ENCODE data around the gene PAK4. TPM values are rescaled to one million over a fixed set of nuclear protein-coding genes. Genes with fewer than 3 reads are reported as not detected.

The PAK4 gene
- total RNA-seq, 4 donors from 2014 or later: 4.0 to 4.8 (median 4.6) TPM

DNA sequence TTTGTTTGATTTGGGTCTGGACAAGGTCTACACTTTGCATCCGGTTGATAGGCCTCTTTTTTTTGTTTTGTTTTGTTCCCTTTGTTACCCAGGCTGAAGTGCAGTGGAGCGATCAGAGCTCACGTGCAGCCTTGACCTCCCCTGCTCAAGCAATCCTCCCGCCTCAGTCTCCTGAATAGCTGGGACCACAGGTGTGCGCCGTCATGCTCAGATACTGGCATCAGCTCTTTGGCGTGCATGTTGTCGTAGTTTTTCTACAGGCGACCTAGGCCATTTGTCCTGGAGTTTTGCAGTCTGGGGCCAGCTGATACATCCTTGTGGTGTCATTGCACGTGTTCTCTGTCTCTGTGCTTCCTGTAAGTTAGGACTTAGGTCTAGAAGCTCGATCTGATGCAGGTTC, 16.3 kb downstream of the PAK4 start:
- TF ChIP-seq CTCF (IDR thresholded peaks at IDR 0.05; ENCODE audit: low read depth): no peak

GRCh38 chr19:39142630-39143029, 17.0 kb downstream of the PAK4 start:
- no peak for TF ChIP-seq CTCF (IDR thresholded peaks at IDR 0.05; ENCODE audit: low read depth)

DNA sequence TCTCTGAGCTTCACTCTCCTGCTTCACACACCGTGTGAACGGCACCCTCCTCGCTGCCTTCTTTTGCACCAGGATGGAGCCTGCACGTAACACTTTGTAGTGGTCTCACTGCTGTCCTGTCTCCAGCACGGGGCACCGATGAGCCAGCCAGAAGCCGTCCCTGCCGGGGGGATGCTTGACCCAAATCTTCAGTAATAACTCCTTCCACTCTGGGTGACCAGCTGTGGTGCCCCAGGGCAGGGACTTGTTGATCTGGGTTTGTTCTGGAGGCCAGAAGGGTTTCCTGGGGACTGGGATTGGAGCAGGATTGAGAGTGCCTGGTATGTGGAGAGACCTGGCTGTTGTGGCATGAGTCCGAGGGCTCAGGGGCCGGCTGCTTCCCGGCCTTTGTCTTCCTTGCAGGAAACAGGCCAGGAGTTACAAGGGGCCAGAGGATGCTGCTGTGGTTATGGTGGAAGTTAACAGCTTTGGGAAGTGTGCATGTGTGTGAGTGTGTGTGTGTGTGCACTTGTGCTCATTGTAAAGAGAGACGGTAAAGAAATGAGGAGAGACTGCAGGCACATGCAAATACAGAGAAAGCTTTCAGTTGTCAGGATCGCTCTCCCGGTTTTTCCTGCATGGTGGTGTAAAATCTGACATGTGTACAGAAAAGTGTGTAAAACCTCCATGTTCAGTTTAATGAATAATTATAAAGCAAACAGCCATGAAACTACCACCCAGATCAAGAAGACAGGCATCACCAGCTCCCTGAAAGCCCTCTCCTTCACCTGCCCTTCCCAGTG, 18.9 kb downstream of the PAK4 start:
- no peak for TF ChIP-seq CTCF (IDR thresholded peaks at IDR 0.05; ENCODE audit: low read depth)

DNA sequence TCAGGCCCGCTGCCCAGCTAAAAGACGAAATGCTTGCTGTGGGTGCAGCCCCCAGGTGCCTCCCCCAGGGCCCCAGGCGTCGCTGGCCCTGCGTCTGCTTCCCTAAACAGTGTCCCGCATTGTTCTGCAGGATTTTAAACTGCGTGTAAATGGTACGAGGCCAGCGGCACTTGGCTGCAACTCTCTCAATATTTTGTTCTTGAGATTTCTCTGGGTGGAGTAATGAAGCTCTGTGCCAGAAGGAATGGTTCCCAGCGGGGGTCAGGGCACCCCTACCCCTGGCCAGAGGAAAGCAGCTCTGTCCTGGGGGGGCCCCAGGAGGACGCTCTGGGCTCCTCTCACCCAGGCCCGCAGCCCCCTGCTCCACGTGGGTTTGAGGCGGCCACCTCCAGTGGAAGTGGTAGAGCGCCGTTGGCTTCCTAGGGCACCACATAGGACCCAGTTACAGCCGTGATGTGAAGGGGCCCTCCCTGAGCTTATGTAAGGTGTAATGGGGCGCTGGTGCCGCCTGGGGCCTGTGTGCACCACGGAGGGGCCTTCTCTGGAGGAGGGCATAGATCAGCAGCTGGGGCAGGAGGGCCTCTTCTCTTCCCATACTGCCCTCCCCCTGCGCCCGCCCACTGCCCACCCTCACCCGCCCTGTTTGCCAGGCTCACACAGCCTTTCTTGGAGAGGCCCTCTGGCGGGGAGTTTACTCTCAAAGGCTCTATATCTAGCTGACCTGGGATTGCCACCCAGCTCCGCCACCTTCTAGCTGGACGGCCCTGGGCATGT, 19.8 kb downstream of the PAK4 start:
- no peak for TF ChIP-seq CTCF (IDR thresholded peaks at IDR 0.05; ENCODE audit: low read depth)

DNA sequence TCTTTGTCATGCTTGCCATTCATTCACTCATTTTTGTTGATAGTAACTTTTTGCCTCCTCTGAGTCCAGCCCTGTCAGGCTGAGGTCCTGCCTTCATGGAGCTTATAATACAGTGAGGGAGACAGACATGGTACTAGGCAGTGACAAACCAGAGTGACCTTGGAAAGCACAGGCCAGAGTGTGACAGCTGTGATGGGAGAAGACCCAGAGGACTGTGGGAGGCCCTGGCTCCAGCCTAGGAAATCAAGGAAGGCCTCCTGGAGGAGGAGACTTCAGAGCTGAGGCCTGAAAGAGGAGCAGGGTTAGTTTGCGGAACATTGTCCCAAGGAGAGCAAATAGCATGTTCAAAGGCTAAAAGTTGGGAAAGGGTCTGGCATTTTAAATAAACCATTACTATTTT, 20.5 kb downstream of the PAK4 start:
- no peak for TF ChIP-seq CTCF (IDR thresholded peaks at IDR 0.05; ENCODE audit: low read depth)

GRCh38 chr19:39146686-39147450, 21.3 kb downstream of the PAK4 start:
- no peak for TF ChIP-seq CTCF (IDR thresholded peaks at IDR 0.05; ENCODE audit: low read depth)

- no peak for TF ChIP-seq CTCF (IDR thresholded peaks at IDR 0.05; ENCODE audit: low read depth)
Measured at GRCh38 chr19:39147480-39147879, 21.9 kb downstream of the PAK4 start.

Measured in subcutaneous adipose tissue (tissue), 4 donors.